Astrocyte (in vitro differentiated cells and primary cell): ENCODE data around the gene PSD. TPM values are rescaled to one million over a fixed set of nuclear protein-coding genes. Genes with fewer than 3 reads are reported as not detected.

ENCODE experiments used
- DNase-seq: peaks from one replicate; pipeline ENCODE4 v3.0.0-alpha.2; 2010; ENCODE audit warnings: low read depth
- FAIRE-seq: peaks from 2 replicates; lab custom pipeline; 2011; peaks lifted over from hg19 to GRCh38; lab: Jason Lieb, UNC
- H2AFZ ChIP-seq: 2 replicates; pipeline ENCODE4 v1.6.0; 2012; ENCODE audit warnings: low read depth, low read length, inconsistent platforms
- H3K27ac ChIP-seq: 2 replicates; pipeline ENCODE4 v1.5.1; 2011; ENCODE audit warnings: low read depth, low read length, inconsistent platforms
- H3K27me3 ChIP-seq: 2 replicates; pipeline ENCODE4 v1.6.0; 2011; ENCODE audit warnings: low read length, inconsistent platforms; ENCODE audit not compliant: insufficient read depth
- H3K36me3 ChIP-seq: 2 replicates; pipeline ENCODE4 v1.5.1; 2011; ENCODE audit warnings: low read length, inconsistent platforms; ENCODE audit not compliant: insufficient read depth
- H3K4me1 ChIP-seq: 2 replicates; pipeline ENCODE4 v1.5.1; 2011; ENCODE audit warnings: low read length, inconsistent platforms; ENCODE audit not compliant: insufficient read depth
- H3K4me2 ChIP-seq: 2 replicates; pipeline ENCODE4 v1.6.0; 2012; ENCODE audit warnings: low read length, inconsistent platforms
- H3K4me3 ChIP-seq: 2 replicates; pipeline ENCODE4 v1.5.1; 2011; ENCODE audit warnings: low read depth, mild to moderate bottlenecking, low read length, inconsistent platforms; ENCODE audit not compliant: insufficient read depth
- H3K79me2 ChIP-seq: 2 replicates; pipeline ENCODE4 v1.6.0; 2012; ENCODE audit warnings: mild to moderate bottlenecking, low read length, inconsistent platforms; ENCODE audit not compliant: insufficient read depth
- H3K9ac ChIP-seq: 2 replicates; pipeline ENCODE4 v1.6.0; 2012; ENCODE audit warnings: mild to moderate bottlenecking, low read length, inconsistent platforms
- H3K9me3 ChIP-seq: 2 replicates; pipeline ENCODE4 v1.5.1; 2012; ENCODE audit warnings: low read depth, mild to moderate bottlenecking, low read length, inconsistent platforms; ENCODE audit not compliant: insufficient read depth
- H4K20me1 ChIP-seq: 2 replicates; pipeline ENCODE4 v1.6.0; 2012; ENCODE audit warnings: low read length, inconsistent platforms; ENCODE audit not compliant: insufficient read depth
- H3K27ac Mint-ChIP-seq: one replicate; pipeline ENCODE4 v1.8.0; 2021; ENCODE audit warnings: mild to moderate bottlenecking, mixed read lengths; ENCODE audit not compliant: unreplicated experiment
- H3K27me3 Mint-ChIP-seq: one replicate; pipeline ENCODE4 v1.8.0; 2021; ENCODE audit warnings: low read depth, mixed read lengths; ENCODE audit not compliant: unreplicated experiment
- H3K36me3 Mint-ChIP-seq: one replicate; pipeline ENCODE4 v1.8.0; 2021; ENCODE audit warnings: low read depth, mixed read lengths; ENCODE audit not compliant: unreplicated experiment
- H3K4me1 Mint-ChIP-seq: one replicate; pipeline ENCODE4 v1.8.0; 2021; ENCODE audit warnings: low read depth, mixed read lengths; ENCODE audit not compliant: unreplicated experiment
- H3K4me3 Mint-ChIP-seq: one replicate; pipeline ENCODE4 v1.8.0; 2021; ENCODE audit warnings: mild to moderate bottlenecking, moderate library complexity, mixed read lengths; ENCODE audit not compliant: unreplicated experiment
- H3K9me3 Mint-ChIP-seq: one replicate; pipeline ENCODE4 v1.8.0; 2021; ENCODE audit warnings: mild to moderate bottlenecking, mixed read lengths; ENCODE audit not compliant: unreplicated experiment
- EZH2 ChIP-seq: IDR thresholded peaks from 2 replicates; pipeline ENCODE4 v1.6.1; 2012; ENCODE audit warnings: mild to moderate bottlenecking, low read length, inconsistent platforms; ENCODE audit not compliant: insufficient read depth
- total RNA-seq: library from RNA; stranded (reverse); gene quantifications from 2 replicates; pipeline ENCODE4 v1.2.1, GENCODE V29; 2021
- TF ChIP-seq, protein P1 (sequence below): IDR thresholded peaks from 2 replicates; pipeline ENCODE4 v1.5.1; 2011; ENCODE audit warnings: low read depth, mild to moderate bottlenecking, inconsistent platforms, low read length, moderate library complexity; ENCODE audit not compliant: insufficient read depth

Gene PSD
- total RNA-seq, 1 donor from 2014 or later = 8.8 TPM

- Histone ChIP-seq H3K9ac (no peak overlapping the region), H3K36me3 (no peaks in the 10 kb centered on the region), H3K4me3 (no peak overlapping the region), H3K27me3 (no peaks in the 10 kb centered on the region), H3K4me1 (peaks cover 26% of the 10 kb centered on the region), H4K20me1 (peaks cover 28% of the 10 kb centered on the region), H3K27ac (no peak overlapping the region), H3K9me3 (no peaks in the 10 kb centered on the region), H3K4me2 (no peak overlapping the region), H2AFZ (no peak overlapping the region), H3K79me2 (peaks cover 12% of the 10 kb centered on the region)
- FAIRE-seq (no peak), DNase-seq (no peak)
- Mint-ChIP-seq H3K36me3 (peaks cover 15% of the 10 kb centered on the region), H3K27me3 (peaks cover 3% of the 10 kb centered on the region), H3K4me3 (peak overlapping the region; percentile 64), H3K27ac (no peak overlapping the region), H3K9me3 (no peaks in the 10 kb centered on the region), H3K4me1 (peaks cover 5% of the 10 kb centered on the region)
- no peak for TF ChIP-seq EZH2
- TF ChIP-seq, protein P1, sequence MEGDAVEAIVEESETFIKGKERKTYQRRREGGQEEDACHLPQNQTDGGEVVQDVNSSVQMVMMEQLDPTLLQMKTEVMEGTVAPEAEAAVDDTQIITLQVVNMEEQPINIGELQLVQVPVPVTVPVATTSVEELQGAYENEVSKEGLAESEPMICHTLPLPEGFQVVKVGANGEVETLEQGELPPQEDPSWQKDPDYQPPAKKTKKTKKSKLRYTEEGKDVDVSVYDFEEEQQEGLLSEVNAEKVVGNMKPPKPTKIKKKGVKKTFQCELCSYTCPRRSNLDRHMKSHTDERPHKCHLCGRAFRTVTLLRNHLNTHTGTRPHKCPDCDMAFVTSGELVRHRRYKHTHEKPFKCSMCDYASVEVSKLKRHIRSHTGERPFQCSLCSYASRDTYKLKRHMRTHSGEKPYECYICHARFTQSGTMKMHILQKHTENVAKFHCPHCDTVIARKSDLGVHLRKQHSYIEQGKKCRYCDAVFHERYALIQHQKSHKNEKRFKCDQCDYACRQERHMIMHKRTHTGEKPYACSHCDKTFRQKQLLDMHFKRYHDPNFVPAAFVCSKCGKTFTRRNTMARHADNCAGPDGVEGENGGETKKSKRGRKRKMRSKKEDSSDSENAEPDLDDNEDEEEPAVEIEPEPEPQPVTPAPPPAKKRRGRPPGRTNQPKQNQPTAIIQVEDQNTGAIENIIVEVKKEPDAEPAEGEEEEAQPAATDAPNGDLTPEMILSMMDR = no peak
Measured at GRCh38 chr10:102423372-102423968, 4.9 kb upstream of the PSD start.

DNA sequence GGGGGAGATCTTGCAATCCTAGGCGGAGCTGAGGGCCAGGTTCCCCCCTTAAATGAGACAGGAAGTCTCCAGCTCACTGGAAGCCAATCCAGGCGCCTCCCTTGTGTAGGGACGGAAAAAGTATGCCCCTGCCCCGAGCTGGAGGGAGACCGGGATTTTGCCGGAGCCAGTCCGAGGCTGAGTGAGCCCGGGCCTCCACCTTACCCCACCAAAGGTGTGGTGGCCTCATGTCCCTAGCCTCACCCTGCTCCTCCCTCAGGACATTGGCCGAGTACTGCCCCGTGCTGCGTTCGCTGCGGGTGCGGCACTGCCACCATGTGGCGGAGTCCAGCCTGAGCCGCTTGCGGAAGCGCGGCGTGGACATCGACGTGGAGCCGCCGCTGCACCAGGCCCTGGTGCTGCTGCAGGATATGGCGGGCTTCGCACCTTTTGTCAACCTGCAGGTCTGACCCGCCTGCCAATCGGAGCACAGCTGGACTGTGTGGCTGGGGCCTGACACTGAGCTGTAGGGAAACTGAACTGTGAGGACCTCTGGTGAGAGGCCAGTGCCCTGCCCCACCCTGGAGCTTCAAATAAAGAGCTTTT, 4.1 kb upstream of the PSD start:
- Mint-ChIP-seq H3K27me3 (peaks cover 10% of the 10 kb centered on the region), H3K36me3 (peaks cover 12% of the 10 kb centered on the region), H3K4me3 (peak overlapping the region; percentile 95), H3K27ac (peak overlapping the region; percentile 41), H3K9me3 (no peaks in the 10 kb centered on the region), H3K4me1 (peaks cover 5% of the 10 kb centered on the region)
- peak overlapping the region; percentile 92 for H3K4me3 ChIP-seq
- peaks cover 26% of the 10 kb centered on the region for H3K4me1 ChIP-seq
- no peaks in the 10 kb centered on the region for H3K9me3 ChIP-seq
- peaks cover 6% of the 10 kb centered on the region for H3K27me3 ChIP-seq
- H4K20me1 ChIP-seq = peaks cover 26% of the 10 kb centered on the region
- no peak for FAIRE-seq
- H3K27ac ChIP-seq = no peak overlapping the region
- peak overlapping the region; percentile 26 for H2AFZ ChIP-seq
- H3K4me2 ChIP-seq = peak overlapping the region; percentile 92
- TF ChIP-seq EZH2 = no peak
- TF ChIP-seq, protein P1 = peak; percentile 60
- peak overlapping the region; percentile 79 for H3K9ac ChIP-seq
- peak; percentile 45 for DNase-seq
- no peaks in the 10 kb centered on the region for H3K36me3 ChIP-seq
- peaks cover 12% of the 10 kb centered on the region for H3K79me2 ChIP-seq
